Activated T-helper 1 cell treated with anti-CD3 and anti-CD28 coated beads, Interleukin-12 subunit alpha, Interleukin-12 subunit beta, Interleukin-2, Interleukin-4 antibody, amounts not matched to agents 30 ng/mL and 10 ng/mL and 1 ng/mL, durations not matched to agents 14 hours and 24 hours and 36 hours (primary cell): ENCODE data around the gene NDUFC2. TPM values are rescaled to one million over a fixed set of nuclear protein-coding genes. Genes with fewer than 3 reads are reported as not detected.

Source experiments
- DNase-seq: peaks from one replicate; pipeline ENCODE4 v3.0.0; 2021; ENCODE audit warnings: low spot score
- H3K27ac Mint-ChIP-seq: one replicate; pipeline ENCODE4 v1.8.0; 2021; ENCODE audit warnings: mild to moderate bottlenecking, mixed read lengths
- H3K27me3 Mint-ChIP-seq: one replicate; pipeline ENCODE4 v1.8.0; 2022; ENCODE audit warnings: mild to moderate bottlenecking, moderate library complexity, mixed read lengths; ENCODE audit not compliant: insufficient read depth
- H3K36me3 Mint-ChIP-seq: one replicate; pipeline ENCODE4 v1.8.0; 2021; ENCODE audit warnings: low read depth, mixed read lengths
- H3K4me1 Mint-ChIP-seq: one replicate; pipeline ENCODE4 v1.8.0; 2021; ENCODE audit warnings: low read depth, mixed read lengths
- H3K4me3 Mint-ChIP-seq: one replicate; pipeline ENCODE4 v1.8.0; 2021; ENCODE audit warnings: mild to moderate bottlenecking, moderate library complexity, mixed read lengths
- H3K9me3 Mint-ChIP-seq: one replicate; pipeline ENCODE4 v1.8.0; 2021; ENCODE audit warnings: mixed read lengths
- intact Hi-C: fragments of 100-400 bp; cut with micrococcal nuclease; formaldehyde crosslinking; loops from one replicate; pipeline ENCODE4 v1.15.1; 2024
- total RNA-seq: library from RNA; stranded (reverse); gene quantifications from 2 replicates; pipeline ENCODE4 v1.2.3, GENCODE V29; 2022

NDUFC2 gene
- 208 and 220 TPM in 2 replicates for total RNA-seq

GRCh38 chr11:78079232-78080083 is at the start of gene NDUFC2:
Gene NDUFC2 (minus strand): TSS chr11:78079862. CDS start chr11:78079744, 118 bp downstream.
- Mint-ChIP-seq H3K27me3 (no peaks in the 10 kb centered on the region), H3K4me1 (peaks cover 53% of the 10 kb centered on the region), H3K9me3 (no peaks in the 10 kb centered on the region), H3K36me3 (peaks cover 13% of the 10 kb centered on the region), H3K4me3 (peak within 1 kb of the TSS; percentile 95), H3K27ac (peak within 1 kb of the TSS; percentile 86)
- intact Hi-C loops: loop anchor here (1.0 to 10.0 kb wide), 6 partner anchors 15 to 485 kb away; partner anchors contain the start of genes ALG8, GAB2, KCTD21 and USP35
- DNase-seq: peak; percentile 62

- intact Hi-C loops: no loop called here
- Mint-ChIP-seq H3K9me3 (no peaks in the 10 kb centered on the region), H3K27me3 (no peaks in the 10 kb centered on the region), H3K36me3 (peaks cover 11% of the 10 kb centered on the region), H3K4me1 (peaks cover 9% of the 10 kb centered on the region), H3K27ac (no peak overlapping the region), H3K4me3 (no peak overlapping the region)
- DNase-seq: no peak
These were observed 47.7 kb upstream of the NDUFC2 start for GRCh38 chr11:78127403-78127802.

- H3K27ac Mint-ChIP-seq: no peak overlapping the region
- intact Hi-C loops: no loop called here
- no peaks in the 10 kb centered on the region for H3K9me3 Mint-ChIP-seq
- H3K4me3 Mint-ChIP-seq: no peak overlapping the region
- peaks cover 27% of the 10 kb centered on the region for H3K36me3 Mint-ChIP-seq
- no peak for DNase-seq
- no peaks in the 10 kb centered on the region for H3K27me3 Mint-ChIP-seq
- H3K4me1 Mint-ChIP-seq: no peaks in the 10 kb centered on the region
These were observed 33.1 kb upstream of the NDUFC2 start for GRCh38 chr11:78112582-78113275.

GRCh38 chr11:78111298-78111697 is 31.6 kb upstream of the NDUFC2 start:
- no peaks in the 10 kb centered on the region for H3K9me3 Mint-ChIP-seq
- no peak overlapping the region for H3K4me3 Mint-ChIP-seq
- peaks cover 28% of the 10 kb centered on the region for H3K36me3 Mint-ChIP-seq
- DNase-seq: no peak
- H3K4me1 Mint-ChIP-seq: no peaks in the 10 kb centered on the region
- intact Hi-C loops: no loop called here
- no peaks in the 10 kb centered on the region for H3K27me3 Mint-ChIP-seq
- H3K27ac Mint-ChIP-seq: no peak overlapping the region

- Mint-ChIP-seq H3K9me3 (no peaks in the 10 kb centered on the region), H3K4me3 (no peak overlapping the region), H3K27ac (no peak overlapping the region), H3K4me1 (no peaks in the 10 kb centered on the region), H3K36me3 (peaks cover 30% of the 10 kb centered on the region), H3K27me3 (no peaks in the 10 kb centered on the region)
- no peak for DNase-seq
- intact Hi-C loops: no loop called here
These were observed 31.2 kb upstream of the NDUFC2 start for GRCh38 chr11:78110830-78111229.

- no peak for DNase-seq
- Mint-ChIP-seq H3K9me3 (no peaks in the 10 kb centered on the region), H3K4me3 (no peak overlapping the region), H3K4me1 (no peaks in the 10 kb centered on the region), H3K27me3 (no peaks in the 10 kb centered on the region), H3K36me3 (peaks cover 30% of the 10 kb centered on the region), H3K27ac (no peak overlapping the region)
- intact Hi-C loops: no loop called here
These were observed 30.7 kb upstream of the NDUFC2 start for GRCh38 chr11:78110351-78110750.

- no peak for DNase-seq
- Mint-ChIP-seq H3K36me3 (peaks cover 36% of the 10 kb centered on the region), H3K27ac (no peak overlapping the region), H3K4me1 (no peaks in the 10 kb centered on the region), H3K4me3 (no peak overlapping the region), H3K9me3 (no peaks in the 10 kb centered on the region), H3K27me3 (no peaks in the 10 kb centered on the region)
- intact Hi-C loops: no loop called here
These were observed 29.7 kb upstream of the NDUFC2 start for GRCh38 chr11:78109081-78110015.

GRCh38 chr11:78100676-78101472 is 21.2 kb upstream of the NDUFC2 start:
- intact Hi-C loops: no loop called here
- H3K27me3 Mint-ChIP-seq: no peaks in the 10 kb centered on the region
- no peak for DNase-seq
- peaks cover 38% of the 10 kb centered on the region for H3K36me3 Mint-ChIP-seq
- no peak overlapping the region for H3K4me3 Mint-ChIP-seq
- no peaks in the 10 kb centered on the region for H3K4me1 Mint-ChIP-seq
- H3K27ac Mint-ChIP-seq: no peak overlapping the region
- H3K9me3 Mint-ChIP-seq: no peaks in the 10 kb centered on the region

- Mint-ChIP-seq H3K4me1 (no peaks in the 10 kb centered on the region), H3K36me3 (peaks cover 37% of the 10 kb centered on the region)
- intact Hi-C loops: no loop called here
These were observed 20.6 kb upstream of the NDUFC2 start for GRCh38 chr11:78100261-78100660.

GRCh38 chr11:78099666-78100065 is 20.0 kb upstream of the NDUFC2 start:
- Mint-ChIP-seq H3K27me3 (no peaks in the 10 kb centered on the region), H3K9me3 (no peaks in the 10 kb centered on the region), H3K4me3 (no peak overlapping the region), H3K4me1 (peaks cover 4% of the 10 kb centered on the region), H3K27ac (no peak overlapping the region), H3K36me3 (peaks cover 38% of the 10 kb centered on the region)
- intact Hi-C loops: no loop called here
- DNase-seq: no peak

More at GRCh38 chr11:78100261-78100660, 20.6 kb upstream of the NDUFC2 start:
- H3K4me3 Mint-ChIP-seq: no peak overlapping the region
- H3K27ac Mint-ChIP-seq: no peak overlapping the region
- DNase-seq: no peak
- H3K27me3 Mint-ChIP-seq: no peaks in the 10 kb centered on the region
- no peaks in the 10 kb centered on the region for H3K9me3 Mint-ChIP-seq

- no peak overlapping the region for H3K4me3 Mint-ChIP-seq
- no peaks in the 10 kb centered on the region for H3K9me3 Mint-ChIP-seq
- peaks cover 42% of the 10 kb centered on the region for H3K36me3 Mint-ChIP-seq
- intact Hi-C loops: no loop called here
- peaks cover 10% of the 10 kb centered on the region for H3K4me1 Mint-ChIP-seq
- DNase-seq: no peak
- H3K27me3 Mint-ChIP-seq: no peaks in the 10 kb centered on the region
- H3K27ac Mint-ChIP-seq: no peak overlapping the region
These were observed 18.2 kb upstream of the NDUFC2 start for GRCh38 chr11:78097666-78098385.
